Activated CD8-positive, alpha-beta memory T cell treated with anti-CD3 and anti-CD28 coated beads, Interleukin-2, amount 50 U/mL, for 1 hour (primary cell): ENCODE data around the gene CMTM6.
"Not testable (repeated sequence)": the region's sequence is repeated elsewhere in the genome, so short reads cannot be mapped to it uniquely, and the experiment has no call there.

Experiments used
- DNase-seq: peaks from one replicate; pipeline ENCODE4 v3.0.0-alpha.2; 2020; ENCODE audit errors: extremely low read depth

CMTM6 gene

GRCh38 chr3:32466808-32467207, 35.8 kb downstream of the CMTM6 start:
- DNase-seq: not testable (repeated sequence)

- not testable (repeated sequence) for DNase-seq
Measured at GRCh38 chr3:32464726-32465125, 37.9 kb downstream of the CMTM6 start.

GRCh38 chr3:32463415-32463814, 39.2 kb downstream of the CMTM6 start:
- DNase-seq: not testable (repeated sequence)

GRCh38 chr3:32462191-32462986, 40.3 kb downstream of the CMTM6 start:
- DNase-seq: not testable (repeated sequence)

GRCh38 chr3:32460817-32461496, 41.7 kb downstream of the CMTM6 start:
- DNase-seq: not testable (repeated sequence)

GRCh38 chr3:32460031-32460749, 42.5 kb downstream of the CMTM6 start:
- peak; percentile 68 for DNase-seq

GRCh38 chr3:32459450-32459849, 43.2 kb downstream of the CMTM6 start:
- no peak for DNase-seq

- DNase-seq: peak; percentile 63
Measured at GRCh38 chr3:32457971-32458471, 44.6 kb downstream of the CMTM6 start.

- DNase-seq: no peak
Measured at GRCh38 chr3:32456429-32457130, 46.1 kb downstream of the CMTM6 start.

- DNase-seq: no peak
Measured at GRCh38 chr3:32455609-32456428, 46.8 kb downstream of the CMTM6 start.

GRCh38 chr3:32454731-32455608, 47.7 kb downstream of the CMTM6 start:
- no peak for DNase-seq

- no peak for DNase-seq
Measured at GRCh38 chr3:32454111-32454510, 48.5 kb downstream of the CMTM6 start.

GRCh38 chr3:32453346-32453745, 49.3 kb downstream of the CMTM6 start:
- DNase-seq: no peak

GRCh38 chr3:32452009-32452408, 50.6 kb downstream of the CMTM6 start:
- DNase-seq: no peak

- no peak for DNase-seq
Measured at GRCh38 chr3:32450992-32451659, 51.5 kb downstream of the CMTM6 start.

GRCh38 chr3:32450426-32450825, 52.2 kb downstream of the CMTM6 start:
- DNase-seq: no peak

GRCh38 chr3:32449691-32450090, 53.0 kb downstream of the CMTM6 start:
- DNase-seq: no peak

- no peak for DNase-seq
Measured at GRCh38 chr3:32448686-32449474, 53.8 kb downstream of the CMTM6 start.
